ENCODE data around the gene LEKR1. TPM values are rescaled to one million over a fixed set of nuclear protein-coding genes. Genes with fewer than 3 reads are reported as not detected.

The LEKR1 gene
- total RNA-seq, 1 experiment from 2014 or later = 1.3 TPM

- Mint-ChIP-seq H3K27me3 (ENCODE audit: insufficient read depth, unreplicated experiment) (no peaks in the 10 kb centered on the region), H3K9me3 (ENCODE audit: unreplicated experiment) (no peaks in the 10 kb centered on the region), H3K4me1 (ENCODE audit: insufficient read depth, unreplicated experiment) (peaks cover 43% of the 10 kb centered on the region), H3K27ac (ENCODE audit: low read depth, unreplicated experiment) (peak overlapping the region; percentile 73), H3K4me3 (ENCODE audit: unreplicated experiment) (no peak overlapping the region), H3K36me3 (ENCODE audit: insufficient read depth, unreplicated experiment) (peaks cover 13% of the 10 kb centered on the region)
- no peak for DNase-seq (ENCODE audit: unreplicated experiment)
- no peak for TF ChIP-seq CTCF (IDR thresholded peaks at IDR 0.05; ENCODE audit: unreplicated experiment)
- no TSS peak for BruUV-seq (replicated peaks)
- ChIA-PET CTCF (interaction anchor here (1.6 kb wide), 1 partner anchor 12 kb away, joined by 4 read pairs; no protein-coding TSS in a partner anchor), POLR2A (interaction anchor here (0.6 to 2.3 kb wide), 5 partner anchors 8 to 118 kb away, joined by 3 to 5 read pairs (median 4); partner anchors contain the start of gene TIPARP)
- intact Hi-C loops (cut with micrococcal nuclease) = no loop called here
Measured at GRCh38 chr3:156792536-156792935, 33.6 kb upstream of the LEKR1 start.

DNA sequence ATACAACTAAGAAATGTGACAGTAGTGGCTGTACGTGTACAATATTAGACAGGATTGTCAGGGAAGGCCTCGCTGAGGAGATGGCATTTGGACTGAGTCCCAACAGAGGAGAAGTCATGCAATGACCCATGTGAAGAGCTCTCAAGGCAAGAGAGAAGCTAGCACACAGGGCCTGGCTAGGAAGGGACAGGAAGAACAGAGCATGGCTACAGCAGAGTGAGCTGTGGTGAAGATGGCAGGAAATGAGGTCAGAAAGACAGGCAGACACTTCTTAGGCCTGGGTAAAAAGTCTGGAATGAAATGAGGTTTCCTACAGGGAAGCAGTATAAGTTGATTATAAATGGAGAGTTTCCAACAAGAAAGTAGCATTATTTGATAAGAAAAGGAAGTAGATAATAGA, 33.2 kb upstream of the LEKR1 start:
- H3K36me3 Mint-ChIP-seq (ENCODE audit: insufficient read depth, unreplicated experiment) = peaks cover 13% of the 10 kb centered on the region
- no peaks in the 10 kb centered on the region for H3K9me3 Mint-ChIP-seq (ENCODE audit: unreplicated experiment)
- H3K27ac Mint-ChIP-seq (ENCODE audit: low read depth, unreplicated experiment) = peak overlapping the region; percentile 73

GRCh38 chr3:156793400-156793799, 32.8 kb upstream of the LEKR1 start:
- TF ChIP-seq CTCF (IDR thresholded peaks at IDR 0.05; ENCODE audit: unreplicated experiment) = no peak
- peak overlapping the region; percentile 73 for H3K27ac Mint-ChIP-seq (ENCODE audit: low read depth, unreplicated experiment)
- no peak for DNase-seq (ENCODE audit: unreplicated experiment)
- BruUV-seq (replicated peaks) = no TSS peak
- peaks cover 13% of the 10 kb centered on the region for H3K36me3 Mint-ChIP-seq (ENCODE audit: insufficient read depth, unreplicated experiment)
- intact Hi-C loops (cut with micrococcal nuclease) = no loop called here
- ChIA-PET CTCF (no interaction called here), POLR2A (interaction anchor here (0.8 to 2.3 kb wide), 7 partner anchors 10 to 114 kb away, joined by 3 to 6 read pairs (median 4); no protein-coding TSS in a partner anchor)
- peaks cover 35% of the 10 kb centered on the region for H3K4me1 Mint-ChIP-seq (ENCODE audit: insufficient read depth, unreplicated experiment)
- no peak overlapping the region for H3K4me3 Mint-ChIP-seq (ENCODE audit: unreplicated experiment)
- H3K9me3 Mint-ChIP-seq (ENCODE audit: unreplicated experiment) = no peaks in the 10 kb centered on the region
- H3K27me3 Mint-ChIP-seq (ENCODE audit: insufficient read depth, unreplicated experiment) = no peaks in the 10 kb centered on the region

More for the DNA sequence above, 33.2 kb upstream of the LEKR1 start:
- Mint-ChIP-seq H3K27me3 (ENCODE audit: insufficient read depth, unreplicated experiment) (no peaks in the 10 kb centered on the region), H3K4me3 (ENCODE audit: unreplicated experiment) (no peak overlapping the region), H3K4me1 (ENCODE audit: insufficient read depth, unreplicated experiment) (peaks cover 39% of the 10 kb centered on the region)
- intact Hi-C loops (cut with micrococcal nuclease) = no loop called here
- TF ChIP-seq CTCF (IDR thresholded peaks at IDR 0.05; ENCODE audit: unreplicated experiment) = no peak
- POLR2A ChIA-PET = interaction anchor here (0.6 to 2.3 kb wide), 6 partner anchors 8 to 114 kb away, joined by 3 to 5 read pairs (median 4); no protein-coding TSS in a partner anchor
- BruUV-seq (replicated peaks) = no TSS peak
- no peak for DNase-seq (ENCODE audit: unreplicated experiment)
- CTCF ChIA-PET = interaction anchor here (1.6 kb wide), 1 partner anchor 12 kb away, joined by 4 read pairs; no protein-coding TSS in a partner anchor

DNA sequence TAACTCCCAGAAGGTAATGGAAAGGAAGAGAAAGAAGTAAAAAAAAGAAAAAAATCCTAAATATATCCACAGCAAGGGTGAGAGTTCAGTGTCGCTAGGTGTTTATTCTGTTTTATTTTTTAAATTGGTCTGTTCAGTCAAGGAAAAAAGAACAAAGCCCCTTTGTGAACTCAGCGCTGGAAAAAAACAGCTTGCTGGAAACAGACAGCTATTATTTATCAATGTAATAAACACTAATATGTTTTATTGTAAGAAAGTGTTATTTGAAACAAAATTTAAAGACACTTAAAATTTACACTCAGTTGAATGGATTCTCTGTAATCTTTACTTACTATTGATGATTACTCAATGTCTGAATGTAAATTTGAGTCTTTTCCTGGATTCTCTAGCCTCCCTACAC, 32.3 kb upstream of the LEKR1 start:
- POLR2A ChIA-PET = interaction anchor here (0.6 to 1.3 kb wide), 7 partner anchors 10 to 116 kb away, joined by 3 to 6 read pairs (median 4); no protein-coding TSS in a partner anchor
- BruUV-seq (replicated peaks) = no TSS peak
- TF ChIP-seq CTCF (IDR thresholded peaks at IDR 0.05; ENCODE audit: unreplicated experiment) = no peak
- Mint-ChIP-seq H3K4me3 (ENCODE audit: unreplicated experiment) (no peak overlapping the region), H3K36me3 (ENCODE audit: insufficient read depth, unreplicated experiment) (peaks cover 13% of the 10 kb centered on the region), H3K4me1 (ENCODE audit: insufficient read depth, unreplicated experiment) (peaks cover 30% of the 10 kb centered on the region), H3K27me3 (ENCODE audit: insufficient read depth, unreplicated experiment) (no peaks in the 10 kb centered on the region), H3K9me3 (ENCODE audit: unreplicated experiment) (no peaks in the 10 kb centered on the region), H3K27ac (ENCODE audit: low read depth, unreplicated experiment) (peak overlapping the region; percentile 73)
- intact Hi-C loops (cut with micrococcal nuclease) = no loop called here
- DNase-seq (ENCODE audit: unreplicated experiment) = no peak
- CTCF ChIA-PET = no interaction called here
